ENCODE data around the gene SLC9A2.

- TF ChIP-seq POLR2A (IDR thresholded peaks at IDR 0.05; ENCODE audit: low read depth), result no peak
- no peak for TF ChIP-seq CTCF (IDR thresholded peaks at IDR 0.05)
- TF ChIP-seq POLR2AphosphoS5 (IDR thresholded peaks at IDR 0.05), result no peak
- TF ChIP-seq EP300 (IDR thresholded peaks at IDR 0.05), result no peak
These were observed 79.2 kb downstream of the SLC9A2 start for GRCh38 chr2:102698369-102699111.
